ENCODE results near the gene KDM2B. TPM values are rescaled to one million over a fixed set of nuclear protein-coding genes. Genes with fewer than 3 reads are reported as not detected.

KDM2B gene
- total RNA-seq, 1 donor from 2014 or later = 23.8 TPM

GRCh38 chr12:121511916-121512315 lies 68.9 kb downstream of the KDM2B start:
- DNase-seq (ENCODE audit: low read depth) = no peak
- no peak for TF ChIP-seq CTCF (conservative IDR thresholded peaks at IDR 0.05; ENCODE audit: low read depth, low read length)

GRCh38 chr12:121509339-121509738 lies 71.5 kb downstream of the KDM2B start:
- H3K4me3 ChIP-seq (ENCODE audit: low read depth, low read length) = no peak overlapping the region
- no peak for TF ChIP-seq CTCF (conservative IDR thresholded peaks at IDR 0.05; ENCODE audit: low read depth, low read length)
- DNase-seq (ENCODE audit: low read depth) = no peak

More at GRCh38 chr12:121511916-121512315, 68.9 kb downstream of the KDM2B start:
- H3K4me3 ChIP-seq (ENCODE audit: low read depth, low read length) = no peak overlapping the region

GRCh38 chr12:121508533-121508932 lies 72.3 kb downstream of the KDM2B start:
- H3K4me3 ChIP-seq (ENCODE audit: low read depth, low read length) = no peak overlapping the region
- TF ChIP-seq CTCF (conservative IDR thresholded peaks at IDR 0.05; ENCODE audit: low read depth, low read length) = no peak
- DNase-seq (ENCODE audit: low read depth) = no peak

GRCh38 chr12:121507984-121508383 lies 72.8 kb downstream of the KDM2B start:
- TF ChIP-seq CTCF (conservative IDR thresholded peaks at IDR 0.05; ENCODE audit: low read depth, low read length) = no peak
- DNase-seq (ENCODE audit: low read depth) = no peak
- no peak overlapping the region for H3K4me3 ChIP-seq (ENCODE audit: low read depth, low read length)

- TF ChIP-seq CTCF (conservative IDR thresholded peaks at IDR 0.05; ENCODE audit: low read depth, low read length) = no peak
These were observed 73.6 kb downstream of the KDM2B start for GRCh38 chr12:121507245-121507644.

GRCh38 chr12:121505513-121505912 lies 75.3 kb downstream of the KDM2B start:
- no peak for TF ChIP-seq CTCF (conservative IDR thresholded peaks at IDR 0.05; ENCODE audit: low read depth, low read length)
- no peak overlapping the region for H3K4me3 ChIP-seq (ENCODE audit: low read depth, low read length)
- no peak for DNase-seq (ENCODE audit: low read depth)

More at GRCh38 chr12:121507245-121507644, 73.6 kb downstream of the KDM2B start:
- no peak overlapping the region for H3K4me3 ChIP-seq (ENCODE audit: low read depth, low read length)
- no peak for DNase-seq (ENCODE audit: low read depth)

- no peak overlapping the region for H3K4me3 ChIP-seq (ENCODE audit: low read depth, low read length)
- TF ChIP-seq CTCF (conservative IDR thresholded peaks at IDR 0.05; ENCODE audit: low read depth, low read length) = no peak
- no peak for DNase-seq (ENCODE audit: low read depth)
These were observed 76.3 kb downstream of the KDM2B start for GRCh38 chr12:121504505-121504904.
